GM18907 (cell line): ENCODE results near the gene TOMM70.
"Not testable (repeated sequence)": the region's sequence is repeated elsewhere in the genome, so short reads cannot be mapped to it uniquely, and the experiment has no call there.

ENCODE experiments used
- ATAC-seq: cut with Tn5 transposase; IDR thresholded peaks from one replicate; pipeline ENCODE4 v1.9.1; 2021; ENCODE audit warnings: mild to moderate bottlenecking, moderate library complexity; ENCODE audit not compliant: unreplicated experiment

The TOMM70 gene

GRCh38 chr3:100400780-100401673 is at the start of gene TOMM70, which contains the start of gene LNP1:
TOMM70 (minus strand) TSS chr3:100401089; CDS start chr3:100400949, 140 bp downstream.
LNP1 (plus strand) TSS chr3:100401539; CDS start chr3:100429730, 28,191 bp downstream.
- peak; percentile 92 for ATAC-seq

DNA sequence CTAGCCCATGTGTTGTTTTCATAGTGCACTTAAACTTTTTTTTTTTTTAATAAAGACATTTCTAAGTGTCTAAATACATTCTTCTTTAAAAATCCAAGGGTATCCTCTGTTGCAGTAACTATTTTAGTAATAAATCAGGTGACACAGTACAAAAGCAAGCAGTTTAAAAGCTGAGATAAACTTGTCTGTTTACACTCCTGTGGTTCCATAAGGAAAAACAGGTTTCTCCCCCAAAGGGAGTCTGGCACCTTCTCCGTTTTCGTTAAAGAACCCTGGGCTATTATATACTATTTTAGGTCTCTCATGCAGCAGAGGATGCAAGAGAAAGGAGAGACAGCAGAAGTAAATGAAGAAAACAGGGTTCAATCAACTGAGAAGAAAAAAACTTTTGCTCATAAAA is 48.3 kb upstream of the TOMM70 start:
- ATAC-seq = no peak

DNA sequence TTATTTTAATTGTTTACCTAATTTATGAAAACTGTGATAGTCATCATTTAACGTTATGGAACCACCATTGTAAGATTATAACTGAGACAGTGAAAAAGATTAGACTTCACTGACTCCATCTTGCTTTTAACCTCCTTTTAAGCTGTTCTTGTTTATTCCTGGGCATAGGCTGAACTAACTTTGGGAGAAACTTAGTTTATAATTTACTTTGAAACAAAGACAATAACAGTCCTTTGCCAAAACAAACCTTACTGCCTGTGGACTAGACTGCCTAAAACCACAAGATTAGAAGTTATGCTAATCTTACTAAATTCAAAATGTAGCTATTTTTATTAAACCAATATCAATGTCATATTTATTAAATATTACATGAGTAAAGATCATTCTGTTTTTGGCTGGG is 47.2 kb upstream of the TOMM70 start:
- no peak for ATAC-seq

DNA sequence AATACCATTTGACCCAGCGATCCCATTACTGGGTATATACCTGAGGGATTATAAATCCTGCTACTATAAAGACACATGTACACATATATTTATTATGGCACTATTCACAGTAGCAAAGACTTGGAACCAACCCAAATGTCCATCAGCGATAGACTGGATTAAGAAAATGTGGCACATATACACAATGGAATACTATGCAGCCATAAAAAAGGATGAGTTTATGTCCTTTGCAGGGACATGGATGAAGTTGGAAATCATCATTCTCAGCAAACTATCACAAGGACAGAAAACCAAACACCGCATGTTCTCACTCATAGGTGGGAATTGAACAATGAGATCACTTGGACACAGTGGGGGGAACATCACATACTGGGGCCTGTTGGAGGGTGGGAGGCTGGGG is 46.2 kb upstream of the TOMM70 start:
- ATAC-seq = not testable (repeated sequence)

- ATAC-seq = no peak
These were observed 42.8 kb upstream of the TOMM70 start for GRCh38 chr3:100443690-100444089.

GRCh38 chr3:100440895-100441294 is 40.0 kb upstream of the TOMM70 start:
- no peak for ATAC-seq

DNA sequence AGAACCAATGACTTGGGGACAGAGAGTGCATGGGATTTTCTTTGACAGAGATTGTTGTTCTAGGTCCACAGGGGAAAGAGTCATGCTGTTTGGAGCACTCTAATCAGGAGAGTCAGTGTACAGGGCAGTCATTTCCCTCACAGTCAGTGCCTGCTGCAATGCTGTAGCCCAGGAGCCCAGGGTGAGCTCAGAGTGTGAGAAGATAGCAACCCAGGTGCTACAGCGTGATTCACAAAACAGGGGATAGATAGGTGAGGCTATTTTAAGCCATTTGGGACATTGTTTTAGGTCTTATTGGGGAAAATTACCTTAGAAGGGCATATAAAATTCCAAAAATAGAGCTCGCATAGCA is 37.7 kb upstream of the TOMM70 start:
- ATAC-seq = no peak

DNA sequence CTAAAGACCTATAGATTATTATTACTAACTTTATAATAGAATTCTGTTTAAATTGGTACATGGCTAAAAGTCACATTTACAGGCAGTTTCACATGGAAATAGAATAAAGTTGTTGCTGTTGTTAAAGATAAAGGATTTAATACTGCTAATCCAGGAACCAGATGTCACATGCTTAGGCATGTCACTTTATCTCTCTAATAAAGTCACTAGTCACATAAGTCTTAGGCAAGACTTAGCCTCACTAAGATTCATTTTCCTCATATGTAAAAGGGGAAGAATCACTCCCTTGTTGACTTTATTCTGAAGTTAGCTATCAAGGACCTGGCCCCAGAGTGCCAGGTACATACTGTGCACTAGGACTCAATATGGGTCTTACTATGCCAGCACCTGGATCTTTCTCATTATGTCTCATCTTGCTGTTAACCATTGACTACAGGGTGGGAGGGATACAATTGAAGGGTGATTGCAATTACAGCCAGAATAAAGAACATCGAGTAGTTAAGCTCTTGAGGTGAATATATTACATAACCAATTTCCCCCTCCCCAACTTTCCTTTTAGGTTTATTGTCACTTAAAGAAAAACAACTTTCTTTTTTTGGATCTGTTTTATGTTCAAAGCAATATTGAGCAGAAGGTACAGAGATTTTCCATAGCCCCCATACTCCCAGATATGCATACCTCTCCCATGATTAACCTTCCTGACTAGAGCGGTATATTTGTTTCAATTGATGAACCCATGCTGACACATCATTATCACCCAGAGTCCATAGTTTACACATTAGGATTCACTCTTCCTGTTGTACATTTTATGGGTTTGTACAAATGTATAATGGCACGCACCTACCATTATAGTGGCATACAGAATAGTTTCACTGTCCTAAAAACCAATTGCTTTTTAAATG is 37.1 kb upstream of the TOMM70 start:
- no peak for ATAC-seq

GRCh38 chr3:100436951-100437350 is 36.1 kb upstream of the TOMM70 start:
- ATAC-seq = no peak

GRCh38 chr3:100429187-100429716 is 28.4 kb upstream of the TOMM70 start:
- ATAC-seq = no peak

- no peak for ATAC-seq
These were observed 26.8 kb upstream of the TOMM70 start for GRCh38 chr3:100427699-100428098.

DNA sequence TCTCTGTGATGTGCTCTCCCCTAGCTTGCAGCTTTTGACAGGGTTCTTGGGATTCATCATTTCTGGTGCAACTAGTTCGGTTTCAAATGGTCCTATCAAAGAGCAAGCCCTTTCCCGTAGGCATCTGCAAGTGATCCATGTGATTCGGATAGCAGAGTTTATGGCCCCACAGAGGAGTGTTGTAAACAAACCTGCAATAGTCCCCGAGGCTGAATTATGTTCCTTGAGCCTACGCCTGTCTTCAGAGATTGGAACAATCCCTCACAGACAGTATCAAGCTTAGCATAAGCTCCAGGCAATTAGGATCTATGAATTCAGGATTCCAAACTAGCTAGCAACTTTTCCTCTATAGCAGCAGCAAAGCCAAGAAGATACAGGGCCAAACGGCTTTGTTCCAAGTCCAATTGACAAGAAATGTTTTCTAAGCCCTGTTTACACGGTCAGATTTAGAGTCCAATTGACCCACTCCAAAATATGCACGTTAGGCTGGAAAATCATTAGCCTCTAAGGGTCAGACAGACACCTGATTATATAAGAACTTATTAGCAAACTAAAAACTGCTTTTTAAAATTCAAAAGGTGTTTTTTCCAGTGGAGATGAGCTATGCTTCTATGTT is 25.3 kb upstream of the TOMM70 start:
- no peak for ATAC-seq

DNA sequence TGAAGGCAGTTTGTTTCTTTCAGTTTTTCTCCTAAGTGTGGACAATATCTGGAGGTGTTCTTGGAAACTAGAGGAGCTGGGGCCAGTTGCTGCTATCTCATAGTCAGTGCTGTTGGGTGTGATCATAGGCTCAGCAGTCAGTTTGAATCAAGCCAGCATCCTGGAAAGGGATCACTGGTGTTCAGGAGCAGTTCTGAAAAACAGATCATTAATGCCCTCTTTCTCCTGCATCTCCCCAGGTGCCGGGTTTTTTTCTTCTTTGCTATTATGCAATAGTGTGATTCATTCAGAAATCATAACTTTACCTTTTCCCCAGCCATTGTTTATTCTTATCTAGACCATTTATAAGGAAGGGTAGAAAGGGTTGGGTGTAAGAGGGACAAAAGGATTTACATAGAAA is 24.4 kb upstream of the TOMM70 start:
- ATAC-seq = no peak

DNA sequence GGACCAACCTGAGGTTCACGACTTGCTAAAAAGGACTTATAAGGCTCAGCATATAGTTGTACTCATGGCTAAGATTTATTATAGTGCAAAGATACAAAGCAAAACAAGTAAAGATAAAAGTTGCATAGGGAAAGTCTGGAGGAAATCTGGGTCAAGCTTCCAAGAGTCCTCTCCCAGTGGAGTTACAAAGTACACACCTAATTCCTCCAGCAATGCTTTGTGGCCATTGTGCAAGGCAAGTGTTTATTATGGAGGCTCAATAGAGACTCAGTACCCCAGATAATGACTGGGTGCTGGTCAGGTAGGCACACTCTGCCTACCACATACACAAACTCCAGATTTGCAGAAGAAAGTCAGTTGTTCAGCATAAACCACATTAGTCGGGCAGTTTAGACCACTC is 23.4 kb upstream of the TOMM70 start:
- no peak for ATAC-seq

GRCh38 chr3:100423611-100424010 is 22.7 kb upstream of the TOMM70 start:
- ATAC-seq = no peak

DNA sequence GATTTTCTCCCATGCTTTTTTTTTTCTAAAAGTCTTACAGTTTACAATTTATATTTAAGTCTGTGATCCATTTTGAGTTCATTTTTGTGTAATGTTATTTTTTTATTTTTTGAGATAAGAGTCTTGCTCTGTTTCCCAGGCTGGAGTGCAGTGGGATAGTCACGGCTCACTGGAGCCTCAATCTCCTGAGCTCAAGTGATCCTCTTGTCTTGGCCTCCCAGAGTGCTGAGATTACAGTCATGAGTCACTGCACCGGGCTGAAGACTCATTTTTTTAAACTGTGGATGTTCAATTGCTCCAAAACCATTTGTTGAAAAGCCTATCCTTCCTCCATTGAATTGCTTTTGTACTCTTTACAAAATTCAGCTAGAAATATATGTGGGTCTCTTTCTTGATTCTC is 20.0 kb upstream of the TOMM70 start:
- ATAC-seq = no peak

GRCh38 chr3:100419406-100419805 is 18.5 kb upstream of the TOMM70 start:
- ATAC-seq = no peak

GRCh38 chr3:100416863-100417262 is 16.0 kb upstream of the TOMM70 start:
- no peak for ATAC-seq

- ATAC-seq = no peak
These were observed 15.3 kb upstream of the TOMM70 start for GRCh38 chr3:100416176-100416575.

GRCh38 chr3:100413613-100414012 is 12.7 kb upstream of the TOMM70 start:
- no peak for ATAC-seq
